Measurements from ENCODE around the gene MSH4.
"Not testable (repeated sequence)": the region's sequence is repeated elsewhere in the genome, so short reads cannot be mapped to it uniquely, and the experiment has no call there.

GRCh38 chr1:75801480-75801879 is 4.8 kb downstream of the MSH4 start:
- not testable (repeated sequence) for TF ChIP-seq CTCF (IDR thresholded peaks at IDR 0.05 in 8 of 11, conservative IDR thresholded peaks at IDR 0.05 in 3 of 11); POLR2AphosphoS5 (IDR thresholded peaks at IDR 0.05); POLR2A (IDR thresholded peaks at IDR 0.05)

Measured in spleen (tissue), 7 donors.